Sigmoid colon (tissue), 4 donors: Measurements from ENCODE around the gene PYGB.

ENCODE experiments used
- EP300 ChIP-seq, 4 donors: sonication (generic); formaldehyde crosslinking; IDR thresholded peaks; one replicate each; pipeline ENCODE4 v1.6.1; 2017; ENCODE audit warnings: antibody characterized with exemption in 4 of 4
- POLR2A ChIP-seq, 2 donors: fragments of 450-650 bp; IDR thresholded peaks; one replicate each; pipeline ENCODE4 v1.6.1; 2016; ENCODE audit warnings: antibody characterized with exemption in 2 of 2, mild to moderate bottlenecking in 2 of 2, moderate library complexity in 2 of 2
- POLR2AphosphoS5 ChIP-seq, 4 donors: sonication (generic); formaldehyde crosslinking; IDR thresholded peaks; one replicate each; pipeline ENCODE4 v1.6.1; 2017; ENCODE audit warnings: antibody characterized with exemption in 4 of 4
- TF ChIP-seq, protein P1 (sequence below), 4 experiments: fragments of 450-650 bp in 3 of 4; fragments of 200-600 bp in 1 of 4; IDR thresholded peaks; one replicate each; pipeline ENCODE4 v1.5.1; 2016 to 2019; ENCODE audit warnings: antibody characterized with exemption in 4 of 4, mild to moderate bottlenecking in 3 of 4, moderate library complexity in 2 of 4

- TF ChIP-seq POLR2A (IDR thresholded peaks at IDR 0.05) (no peak), EP300 (IDR thresholded peaks at IDR 0.05) (no peak), POLR2AphosphoS5 (IDR thresholded peaks at IDR 0.05) (no peak)
- TF ChIP-seq, protein P1, sequence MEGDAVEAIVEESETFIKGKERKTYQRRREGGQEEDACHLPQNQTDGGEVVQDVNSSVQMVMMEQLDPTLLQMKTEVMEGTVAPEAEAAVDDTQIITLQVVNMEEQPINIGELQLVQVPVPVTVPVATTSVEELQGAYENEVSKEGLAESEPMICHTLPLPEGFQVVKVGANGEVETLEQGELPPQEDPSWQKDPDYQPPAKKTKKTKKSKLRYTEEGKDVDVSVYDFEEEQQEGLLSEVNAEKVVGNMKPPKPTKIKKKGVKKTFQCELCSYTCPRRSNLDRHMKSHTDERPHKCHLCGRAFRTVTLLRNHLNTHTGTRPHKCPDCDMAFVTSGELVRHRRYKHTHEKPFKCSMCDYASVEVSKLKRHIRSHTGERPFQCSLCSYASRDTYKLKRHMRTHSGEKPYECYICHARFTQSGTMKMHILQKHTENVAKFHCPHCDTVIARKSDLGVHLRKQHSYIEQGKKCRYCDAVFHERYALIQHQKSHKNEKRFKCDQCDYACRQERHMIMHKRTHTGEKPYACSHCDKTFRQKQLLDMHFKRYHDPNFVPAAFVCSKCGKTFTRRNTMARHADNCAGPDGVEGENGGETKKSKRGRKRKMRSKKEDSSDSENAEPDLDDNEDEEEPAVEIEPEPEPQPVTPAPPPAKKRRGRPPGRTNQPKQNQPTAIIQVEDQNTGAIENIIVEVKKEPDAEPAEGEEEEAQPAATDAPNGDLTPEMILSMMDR (IDR thresholded peaks at IDR 0.05), result no peak
Measured at GRCh38 chr20:25315418-25316210, 67.7 kb downstream of the PYGB start.
